Suprapubic skin (tissue), 4 donors: ENCODE results near the gene MRPS15. TPM values are rescaled to one million over a fixed set of nuclear protein-coding genes. Genes with fewer than 3 reads are reported as not detected.

Experiments used
- DNase-seq, 2 donors: peaks; one replicate each; pipeline ENCODE4 v3.0.0-alpha.2; 2019; ENCODE audit warnings: low spot score in 2 of 2
- H3K27ac ChIP-seq: fragments of 200-600 bp; sonication (generic); one replicate; pipeline ENCODE4 v1.5.1; 2019
- H3K27me3 ChIP-seq: fragments of 200-600 bp; sonication (generic); one replicate; pipeline ENCODE4 v1.5.1; 2019
- H3K36me3 ChIP-seq: fragments of 200-600 bp; sonication (generic); one replicate; pipeline ENCODE4 v1.5.1; 2019
- H3K4me1 ChIP-seq: fragments of 200-600 bp; sonication (generic); one replicate; pipeline ENCODE4 v1.5.1; 2019
- H3K4me3 ChIP-seq: fragments of 200-600 bp; sonication (generic); one replicate; pipeline ENCODE4 v1.5.1; 2019; ENCODE audit warnings: mild to moderate bottlenecking
- H3K9me3 ChIP-seq: fragments of 200-600 bp; sonication (generic); one replicate; pipeline ENCODE4 v1.5.1; 2019
- CTCF ChIP-seq, 2 donors: fragments of 200-600 bp in 1 of 2; fragments of 450-650 bp in 1 of 2; sonication (generic) in 1 of 2; IDR thresholded peaks; one replicate each; pipeline ENCODE4 v1.5.1; 2016 to 2019; ENCODE audit warnings: antibody characterized with exemption in 2 of 2, mild to moderate bottlenecking in 1 of 2, moderate library complexity in 1 of 2
- EP300 ChIP-seq: sonication (generic); formaldehyde crosslinking; IDR thresholded peaks from one replicate; pipeline ENCODE4 v1.6.1; 2017; ENCODE audit warnings: antibody characterized with exemption
- POLR2A ChIP-seq, 2 donors: fragments of 450-650 bp; IDR thresholded peaks; one replicate each; pipeline ENCODE4 v1.6.1; 2017; ENCODE audit warnings: antibody characterized with exemption in 2 of 2, mild to moderate bottlenecking in 2 of 2, moderate library complexity in 2 of 2
- POLR2AphosphoS5 ChIP-seq, 3 donors: sonication (generic); formaldehyde crosslinking; IDR thresholded peaks; one replicate each; pipeline ENCODE4 v1.6.1; 2017; ENCODE audit warnings: antibody characterized with exemption in 3 of 3
- WGBS: methylation state at CpG from one replicate; pipeline ENCODE4 v1.1.5; 2018; 5-methylcytosine and 5-hydroxymethylcytosine counted together
- total RNA-seq, 4 donors: library from RNA; depleted of rRNA; stranded (reverse); fragments of >200 nt; gene quantifications; one replicate each; pipeline ENCODE4 v1.1.0, GENCODE V29; 2016

The MRPS15 gene
- total RNA-seq, 4 donors from 2014 or later: 47.7 to 91.3 (median 73.6) TPM

DNA sequence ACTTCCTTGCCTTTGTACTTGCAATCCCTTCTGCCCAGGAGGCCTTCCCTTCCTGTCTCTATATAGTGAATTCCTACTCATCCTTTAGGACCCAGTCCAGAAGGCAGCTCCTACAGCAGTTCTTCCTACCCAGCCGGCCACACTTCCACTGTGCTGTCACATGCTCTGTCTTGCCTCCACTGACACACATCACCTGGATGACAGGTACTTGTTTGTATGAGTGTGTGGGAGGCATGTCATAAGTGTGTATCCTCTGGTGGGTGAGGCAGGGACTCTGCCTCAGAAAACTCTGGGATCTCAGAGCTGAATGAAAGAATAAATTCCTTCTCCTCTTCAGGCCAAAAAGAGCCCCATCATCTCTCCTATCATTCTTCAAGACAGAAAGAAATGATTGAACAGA lies 8.8 kb downstream of the MRPS15 start:
- Histone ChIP-seq H3K4me1 (peaks cover 7% of the 10 kb centered on the region), H3K9me3 (no peaks in the 10 kb centered on the region), H3K27me3 (no peaks in the 10 kb centered on the region), H3K27ac (no peak overlapping the region), H3K4me3 (no peak overlapping the region), H3K36me3 (peaks cover 42% of the 10 kb centered on the region)
- no peak for TF ChIP-seq EP300
- no peak for DNase-seq
- WGBS: 42% methylated on average over 1 of the region's 1 CpG

DNA sequence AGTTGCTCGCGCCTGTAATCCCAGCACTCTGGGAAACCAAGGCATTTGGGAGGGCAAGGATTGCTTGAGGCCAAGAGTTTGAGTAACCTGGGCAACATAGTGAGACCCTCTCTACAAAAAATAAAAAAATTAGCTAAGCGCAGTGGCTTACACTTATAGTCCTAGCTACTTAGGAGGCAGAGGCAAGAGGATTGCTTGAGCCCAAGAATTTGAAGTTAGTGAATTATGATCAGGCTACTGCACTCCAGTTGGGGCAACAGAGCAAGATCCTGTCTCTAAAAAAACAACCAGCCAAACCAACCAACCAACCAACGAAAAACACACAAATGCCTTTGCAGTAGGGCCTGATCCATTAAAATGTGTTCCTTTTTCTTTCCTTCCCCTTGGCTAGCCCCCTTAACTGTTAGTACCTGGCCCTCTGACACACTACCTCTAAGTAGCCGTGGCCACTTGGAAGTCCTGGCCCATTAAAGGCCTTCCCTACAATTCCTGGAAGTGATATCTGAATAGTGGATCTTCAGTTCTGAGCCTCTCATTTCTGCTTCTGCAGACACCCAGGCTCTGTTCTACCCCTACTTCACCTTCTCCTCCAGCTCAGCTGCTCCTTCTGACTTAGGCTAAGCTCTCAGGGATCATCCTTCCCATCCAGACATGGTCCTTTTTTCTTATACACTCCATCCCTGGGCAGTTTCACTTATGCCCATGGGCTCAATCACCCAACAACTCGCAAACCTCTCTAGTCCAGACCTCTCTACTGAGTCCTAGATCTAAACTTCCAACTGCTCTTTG lies 10.4 kb downstream of the MRPS15 start:
- Histone ChIP-seq H3K27me3 (no peaks in the 10 kb centered on the region), H3K9me3 (no peaks in the 10 kb centered on the region), H3K4me3 (no peak overlapping the region), H3K27ac (no peak overlapping the region), H3K36me3 (peaks cover 30% of the 10 kb centered on the region), H3K4me1 (peaks cover 20% of the 10 kb centered on the region)
- 95% methylated on average over 6 of the region's 6 CpGs for WGBS
- no peak for TF ChIP-seq CTCF (IDR thresholded peaks at IDR 0.05)
- no peak for TF ChIP-seq EP300
- TF ChIP-seq POLR2AphosphoS5 (IDR thresholded peaks at IDR 0.05): no peak
- no peak for TF ChIP-seq POLR2A (IDR thresholded peaks at IDR 0.05)
- no peak for DNase-seq

- WGBS: 89% methylated on average over 3 of the region's 3 CpGs
- Histone ChIP-seq H3K9me3 (no peaks in the 10 kb centered on the region), H3K4me1 (peaks cover 27% of the 10 kb centered on the region), H3K4me3 (no peak overlapping the region), H3K27me3 (no peaks in the 10 kb centered on the region), H3K27ac (no peak overlapping the region), H3K36me3 (peaks cover 30% of the 10 kb centered on the region)
- no peak for DNase-seq
- TF ChIP-seq EP300 (no peak), POLR2A (IDR thresholded peaks at IDR 0.05) (no peak), POLR2AphosphoS5 (IDR thresholded peaks at IDR 0.05) (no peak), CTCF (IDR thresholded peaks at IDR 0.05) (no peak)
These were observed 11.1 kb downstream of the MRPS15 start for GRCh38 chr1:36453051-36453450.

DNA sequence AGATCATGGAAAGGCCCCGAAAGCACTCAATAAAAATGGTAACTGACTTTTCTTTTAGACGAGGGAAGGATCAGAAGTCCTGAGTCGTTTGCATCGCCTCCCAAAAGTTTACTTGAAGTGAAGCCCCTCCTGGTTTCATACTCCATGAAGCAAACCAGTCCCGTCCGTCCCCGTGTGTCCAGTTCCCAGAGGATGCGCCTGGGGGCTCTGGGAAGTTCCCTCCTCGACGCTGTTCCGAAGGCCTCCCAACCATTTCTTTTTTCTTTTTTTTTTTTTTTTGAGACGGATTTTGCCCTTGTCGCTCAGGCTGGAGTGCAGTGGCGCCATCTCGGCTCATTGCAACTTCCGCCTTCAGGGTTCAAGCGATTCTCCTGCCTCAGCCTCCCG lies 13.3 kb downstream of the MRPS15 start:
- Histone ChIP-seq H3K36me3 (peaks cover 17% of the 10 kb centered on the region), H3K4me3 (peak overlapping the region; percentile 59), H3K27ac (peak overlapping the region; percentile 93), H3K27me3 (no peaks in the 10 kb centered on the region), H3K9me3 (no peaks in the 10 kb centered on the region), H3K4me1 (peaks cover 27% of the 10 kb centered on the region)
- TF ChIP-seq EP300: no peak
- TF ChIP-seq POLR2AphosphoS5 (IDR thresholded peaks at IDR 0.05): no peak
- TF ChIP-seq POLR2A (IDR thresholded peaks at IDR 0.05): no peak
- no peak for TF ChIP-seq CTCF (IDR thresholded peaks at IDR 0.05)
- no peak for DNase-seq
- WGBS: 18% methylated on average over 18 of the region's 18 CpGs

DNA sequence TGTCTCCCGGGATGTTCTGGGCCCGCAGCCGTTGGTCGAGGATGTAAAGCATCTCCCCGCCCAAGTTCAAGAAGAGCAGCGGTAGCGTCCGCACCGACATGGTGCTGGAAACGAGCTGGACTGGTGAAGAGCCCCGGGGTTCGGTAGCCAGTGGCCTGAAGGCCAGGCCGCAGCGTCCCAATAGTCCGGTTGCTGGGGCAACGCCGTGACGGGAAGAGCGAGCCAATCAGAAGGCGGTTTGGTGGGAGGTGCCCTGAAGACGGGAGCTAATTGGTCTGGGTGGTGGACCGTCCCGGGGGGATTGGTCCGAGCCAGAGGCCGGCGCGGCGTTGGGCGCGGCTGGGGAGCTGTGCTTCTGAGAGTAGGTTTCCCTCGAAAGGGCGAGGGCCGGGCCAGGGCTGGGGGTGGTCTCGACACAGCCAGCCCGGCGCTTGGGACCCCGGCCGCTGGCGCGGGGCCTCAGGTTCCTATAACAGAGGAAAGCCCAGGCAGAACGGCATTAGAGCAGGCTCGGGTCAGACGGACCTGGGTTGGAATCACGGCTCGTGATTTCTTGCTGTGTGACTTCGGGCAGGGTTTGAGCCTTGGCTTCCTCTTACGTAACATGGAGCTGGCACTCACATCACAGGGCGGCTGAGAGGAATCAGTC lies 13.8 kb downstream of the MRPS15 start, which contains the start of gene OSCP1:
TSS of gene OSCP1 (minus strand) at position 182 of the 649 bp plus-strand sequence. CDS start at position 100, 82 bp downstream.
- H3K27me3 ChIP-seq: no peaks in the 10 kb centered on the region
- H3K9me3 ChIP-seq: no peaks in the 10 kb centered on the region
- peak within 1 kb of the TSS; percentile 93 for H3K27ac ChIP-seq
- DNase-seq: peak; percentile 97 to 98
- peaks cover 12% of the 10 kb centered on the region for H3K36me3 ChIP-seq
- TF ChIP-seq POLR2A (IDR thresholded peaks at IDR 0.05) (peak in 1 of 2 donors; percentile 87), EP300 (no peak), POLR2AphosphoS5 (IDR thresholded peaks at IDR 0.05) (peak; percentile 39 to 52 (median 42))
- H3K4me1 ChIP-seq: peaks cover 27% of the 10 kb centered on the region
- WGBS: under 1% methylated on average over 22 of the region's 48 CpGs
- peak within 1 kb of the TSS; percentile 59 for H3K4me3 ChIP-seq

DNA sequence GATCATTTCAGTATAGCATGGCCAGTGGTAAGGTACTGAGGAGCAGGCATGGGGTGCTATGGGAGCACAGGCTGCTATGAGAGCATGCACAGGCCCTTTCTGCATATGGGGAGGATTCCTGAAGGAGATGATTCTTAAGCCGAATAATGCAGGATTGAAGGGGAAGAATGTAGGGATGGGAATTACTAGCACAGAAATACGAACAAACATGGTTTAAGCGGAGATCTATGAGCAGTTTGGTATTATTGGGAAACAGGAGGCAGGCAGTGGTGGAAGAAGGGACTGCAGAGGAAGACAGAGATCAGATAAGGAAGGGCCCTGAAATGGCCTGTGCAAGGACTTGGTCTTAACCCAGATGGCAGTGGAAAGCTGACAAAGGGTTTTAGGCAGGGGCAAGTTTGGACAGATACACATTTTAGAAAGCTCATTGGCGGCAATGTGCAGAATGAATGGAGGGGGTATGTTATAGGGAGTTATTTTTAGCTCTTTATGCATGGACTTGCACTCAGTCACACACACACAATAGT lies 15.6 kb downstream of the MRPS15 start:
- Histone ChIP-seq H3K9me3 (no peaks in the 10 kb centered on the region), H3K4me3 (no peak overlapping the region), H3K36me3 (no peaks in the 10 kb centered on the region), H3K27ac (no peak overlapping the region), H3K27me3 (no peaks in the 10 kb centered on the region), H3K4me1 (peaks cover 27% of the 10 kb centered on the region)
- 52% methylated on average over 4 of the region's 4 CpGs for WGBS
- DNase-seq: no peak
- TF ChIP-seq CTCF (IDR thresholded peaks at IDR 0.05) (no peak), POLR2A (IDR thresholded peaks at IDR 0.05) (no peak), EP300 (no peak), POLR2AphosphoS5 (IDR thresholded peaks at IDR 0.05) (no peak)
